T-helper 1 cell (primary cell): ENCODE data around the gene IL1RAP.
A peak's percentile ranks its signal among the peaks of the same experiment; 100 is the strongest.

Source experiments
- DNase-seq, 5 donors: peaks; one replicate each; pipeline ENCODE4 v3.0.0-alpha.2; 2012 to 2020
- total RNA-seq, 4 donors: gene quantifications; one replicate each; lab custom pipeline; 2026; lab: John Stamatoyannopoulos, UW

IL1RAP gene, protein sequence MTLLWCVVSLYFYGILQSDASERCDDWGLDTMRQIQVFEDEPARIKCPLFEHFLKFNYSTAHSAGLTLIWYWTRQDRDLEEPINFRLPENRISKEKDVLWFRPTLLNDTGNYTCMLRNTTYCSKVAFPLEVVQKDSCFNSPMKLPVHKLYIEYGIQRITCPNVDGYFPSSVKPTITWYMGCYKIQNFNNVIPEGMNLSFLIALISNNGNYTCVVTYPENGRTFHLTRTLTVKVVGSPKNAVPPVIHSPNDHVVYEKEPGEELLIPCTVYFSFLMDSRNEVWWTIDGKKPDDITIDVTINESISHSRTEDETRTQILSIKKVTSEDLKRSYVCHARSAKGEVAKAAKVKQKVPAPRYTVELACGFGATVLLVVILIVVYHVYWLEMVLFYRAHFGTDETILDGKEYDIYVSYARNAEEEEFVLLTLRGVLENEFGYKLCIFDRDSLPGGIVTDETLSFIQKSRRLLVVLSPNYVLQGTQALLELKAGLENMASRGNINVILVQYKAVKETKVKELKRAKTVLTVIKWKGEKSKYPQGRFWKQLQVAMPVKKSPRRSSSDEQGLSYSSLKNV
- 11.7 to 14.5 (median 13.1) reads per million in 4 donors for total RNA-seq

- DNase-seq = peak; percentile 71 to 97 (median 77)
These were observed at the start of gene IL1RAP for GRCh38 chr3:190513409-190514370. Gene IL1RAP (plus strand): TSS chr3:190514085. CDS start chr3:190564290, 50,205 bp downstream.

GRCh38 chr3:190467922-190468321, 46.0 kb upstream of the IL1RAP start:
- DNase-seq = no peak

DNA sequence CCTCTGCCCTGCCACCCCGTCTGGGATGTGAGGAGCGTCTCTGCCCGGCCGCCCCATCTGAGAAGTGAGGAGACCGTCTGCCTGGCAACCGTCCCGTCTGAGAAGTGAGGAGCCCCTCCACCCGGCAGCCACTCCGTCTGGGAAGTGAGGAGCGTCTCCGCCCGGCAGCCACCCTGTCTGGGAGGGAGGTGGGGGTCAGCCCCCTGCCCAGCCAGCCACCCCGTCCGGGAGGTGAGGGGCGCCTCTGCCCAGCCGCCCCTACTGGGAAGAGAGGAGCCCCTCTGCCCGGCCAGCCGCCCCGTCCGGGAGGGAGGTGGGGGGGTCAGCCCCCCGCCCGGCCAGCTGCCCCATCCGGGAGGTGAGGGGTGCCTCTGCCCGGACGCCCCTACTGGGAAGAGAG, 40.6 kb upstream of the IL1RAP start:
- peak in 1 of 5 donors; percentile 10 for DNase-seq

GRCh38 chr3:190481779-190482178, 32.1 kb upstream of the IL1RAP start:
- no peak for DNase-seq

GRCh38 chr3:190485830-190486532, 27.9 kb upstream of the IL1RAP start:
- DNase-seq = no peak

GRCh38 chr3:190486533-190486864, 27.4 kb upstream of the IL1RAP start:
- DNase-seq = no peak

GRCh38 chr3:190486908-190487607, 26.8 kb upstream of the IL1RAP start:
- no peak for DNase-seq

DNA sequence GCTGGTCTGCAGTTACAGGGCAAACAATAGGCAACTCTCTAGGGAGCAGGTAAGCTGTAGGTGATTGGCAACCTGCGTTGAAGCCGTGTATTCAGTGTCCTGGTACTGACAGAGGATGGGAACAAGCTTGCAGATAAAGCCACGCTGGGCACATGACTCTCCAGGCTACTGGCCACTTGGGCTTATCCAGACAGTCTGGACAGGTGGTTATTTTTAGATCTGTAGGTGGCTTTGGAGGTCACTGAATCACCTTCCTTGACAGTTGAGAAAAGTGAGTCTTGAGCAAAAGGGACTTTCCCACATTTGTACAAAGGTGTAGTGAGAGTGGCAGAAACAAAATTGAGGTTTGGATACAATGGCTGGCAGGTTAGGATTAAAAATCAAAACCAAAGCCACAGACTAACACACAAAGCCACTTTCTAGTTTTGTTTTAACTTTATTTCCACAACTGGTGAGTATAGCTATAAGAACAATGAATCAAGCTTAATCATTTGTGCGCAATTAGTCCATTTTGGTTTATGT, 22.3 kb upstream of the IL1RAP start:
- peak in 1 of 5 donors; percentile 29 for DNase-seq

- no peak for DNase-seq
These were observed 21.8 kb upstream of the IL1RAP start for GRCh38 chr3:190492129-190492528.

DNA sequence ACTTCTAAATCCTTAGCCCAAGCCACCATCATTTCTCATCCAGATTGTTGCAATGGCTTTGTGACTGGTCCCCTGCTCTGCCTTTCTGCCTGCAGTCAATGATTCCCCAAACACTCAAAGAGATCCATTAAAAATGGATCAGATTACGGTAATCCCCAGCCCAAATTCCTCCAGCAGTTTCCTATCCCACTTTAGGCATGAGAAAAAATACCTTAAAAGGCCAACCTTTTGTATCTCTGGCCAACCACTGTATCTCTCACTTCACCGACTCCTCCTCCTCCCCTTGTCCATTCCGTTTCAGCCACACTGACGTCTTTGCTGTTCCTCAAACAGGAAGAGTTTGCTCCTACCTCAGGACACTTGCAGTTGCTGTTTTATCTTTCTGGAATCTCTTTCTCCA, 20.9 kb upstream of the IL1RAP start:
- no peak for DNase-seq

- no peak for DNase-seq
These were observed 19.0 kb upstream of the IL1RAP start for GRCh38 chr3:190494907-190495306.

DNA sequence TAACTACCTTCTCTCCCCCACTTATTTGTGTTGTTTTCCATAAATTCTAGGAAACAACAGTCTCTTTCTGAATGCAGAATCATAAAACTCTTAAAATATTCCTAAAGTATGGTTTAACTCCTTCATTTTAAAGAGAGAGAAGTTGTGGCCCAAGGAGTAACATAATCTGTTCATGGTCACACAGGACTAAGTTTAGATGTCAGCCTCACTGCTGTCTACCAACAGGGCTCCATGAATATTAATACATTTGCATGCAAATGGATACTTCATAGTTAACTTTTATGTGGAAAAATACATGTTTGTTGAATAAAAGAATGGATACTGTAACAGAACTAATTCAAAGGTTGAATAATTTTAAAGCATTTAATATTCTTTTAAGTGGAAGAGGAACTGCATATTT, 18.5 kb upstream of the IL1RAP start:
- DNase-seq = no peak

DNA sequence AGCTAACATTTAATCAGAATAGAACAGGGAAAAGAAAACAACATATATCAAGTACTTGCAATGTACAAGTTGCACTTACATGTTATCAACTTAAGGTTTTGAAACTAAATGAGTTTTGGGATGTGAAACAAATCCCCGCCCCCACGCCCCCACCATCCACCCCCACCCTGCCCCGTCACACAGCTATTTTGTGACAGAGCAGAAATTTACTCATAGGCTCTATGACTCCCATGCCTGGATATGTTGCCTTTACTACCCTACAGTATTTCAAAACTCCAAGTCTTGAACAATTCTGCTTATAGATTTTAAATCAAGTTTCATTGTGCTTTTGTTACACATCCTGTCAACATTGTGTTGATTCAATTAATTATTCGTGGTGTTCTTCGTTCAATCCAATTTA, 18.1 kb upstream of the IL1RAP start:
- no peak for DNase-seq

- no peak for DNase-seq
These were observed 17.0 kb upstream of the IL1RAP start for GRCh38 chr3:190496859-190497258.

DNA sequence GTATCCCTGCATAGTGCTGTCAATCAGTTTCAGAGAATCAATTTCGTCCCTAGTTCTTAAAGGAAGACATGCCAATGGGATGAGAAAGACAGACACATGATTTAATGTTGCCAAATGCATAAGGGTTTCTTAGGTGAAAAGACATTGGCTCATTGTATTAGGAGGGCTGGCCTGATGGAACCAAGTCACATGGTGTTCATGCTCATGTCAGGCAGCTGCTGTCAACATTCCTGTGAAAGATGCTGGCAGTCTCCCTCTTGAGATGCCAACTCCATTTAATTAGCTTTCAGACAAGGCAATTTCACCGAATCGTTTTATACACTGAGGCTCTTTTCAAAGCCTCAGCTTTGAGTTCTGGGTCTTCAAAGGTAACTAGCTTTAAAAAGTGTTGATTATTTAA, 16.1 kb upstream of the IL1RAP start:
- no peak for DNase-seq

DNA sequence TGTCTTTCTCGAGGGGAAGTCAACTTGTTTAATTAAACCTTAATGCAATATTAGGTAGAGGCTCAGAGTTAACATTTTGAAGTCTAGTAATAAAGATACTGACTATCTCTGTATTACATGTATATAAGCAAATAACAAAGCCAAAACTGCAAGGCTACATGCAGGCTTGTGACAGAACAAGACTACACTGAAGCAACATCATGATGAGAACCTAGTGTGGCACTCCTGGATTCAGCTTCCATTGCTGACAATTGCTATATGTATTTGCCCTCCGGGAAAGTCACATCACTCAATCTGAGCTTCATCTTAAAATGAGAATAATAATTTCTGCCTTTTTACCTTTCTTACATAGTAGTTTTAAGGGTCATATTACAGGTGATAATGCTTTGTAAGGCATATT, 15.6 kb upstream of the IL1RAP start:
- no peak for DNase-seq

DNA sequence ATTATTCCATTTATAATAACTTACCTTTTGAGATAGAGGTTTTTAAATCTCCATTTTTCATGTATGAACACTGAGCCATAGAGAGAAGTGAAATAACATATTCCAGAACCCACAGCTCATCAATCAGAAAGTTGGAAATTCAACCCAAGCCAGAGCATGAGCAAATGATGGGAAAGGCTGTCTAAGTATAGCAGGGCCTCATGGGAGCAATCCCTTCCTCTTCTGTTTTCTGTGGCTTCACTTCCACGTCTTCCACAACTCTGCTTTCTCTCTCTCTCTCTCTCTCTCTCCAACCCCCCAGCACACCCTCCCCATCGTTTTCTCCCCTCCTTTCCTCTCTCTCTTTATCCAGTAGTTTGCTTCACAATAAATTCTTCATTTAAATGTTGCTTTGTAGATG, 14.8 kb upstream of the IL1RAP start:
- no peak for DNase-seq

DNA sequence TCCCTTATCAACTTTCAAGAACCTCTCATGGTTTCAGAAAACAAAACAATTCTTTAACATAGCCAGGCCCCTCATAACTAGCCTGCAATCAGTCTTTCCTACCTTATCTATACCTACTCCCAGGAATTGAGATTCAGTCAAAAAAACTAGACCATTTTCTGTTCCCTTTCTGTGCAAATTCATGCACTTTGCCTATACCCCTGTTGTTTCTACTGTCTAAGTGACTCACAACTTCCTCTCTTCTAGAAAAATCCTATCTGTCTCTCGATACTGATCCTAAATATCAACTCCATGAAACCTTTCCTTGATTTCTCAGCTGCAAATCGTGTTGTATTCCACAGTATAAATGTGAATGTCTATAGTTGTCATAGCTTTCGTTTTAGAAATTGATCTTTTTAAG, 10.9 kb upstream of the IL1RAP start:
- no peak for DNase-seq

DNA sequence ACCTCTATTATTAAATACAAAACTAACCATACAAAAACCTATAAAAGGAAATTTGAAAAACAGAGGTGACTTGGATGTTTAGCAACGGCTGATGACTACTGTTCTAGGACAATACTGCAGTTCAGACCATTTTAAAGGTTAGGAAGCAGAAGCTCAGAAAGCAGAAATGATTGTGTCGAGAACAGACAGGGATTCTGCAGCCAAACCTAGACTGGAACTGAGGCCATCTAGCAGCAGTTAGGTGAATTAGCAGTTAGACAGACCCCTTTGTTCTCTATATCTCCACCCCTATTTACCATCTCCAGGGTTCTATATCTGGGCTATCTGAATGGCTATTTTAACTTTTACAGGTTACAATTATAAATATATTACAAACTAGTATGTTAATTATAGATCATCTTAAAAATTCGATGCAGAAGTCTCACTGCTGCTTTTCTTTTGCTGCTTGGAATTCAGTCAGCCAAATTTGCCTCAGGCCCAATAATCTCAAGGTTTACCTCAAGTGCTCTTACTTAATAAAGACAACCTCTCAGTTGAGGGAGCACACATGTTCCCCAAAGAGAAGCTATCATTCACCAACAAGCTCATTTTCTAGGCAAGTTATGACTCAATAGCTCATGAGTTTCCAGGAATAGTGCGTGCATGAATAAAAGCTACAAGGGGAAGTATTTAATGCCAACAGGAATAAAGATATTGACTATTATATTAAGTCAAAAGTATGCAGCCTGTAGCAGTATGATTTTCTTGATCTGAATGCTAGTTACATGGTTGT, 9.3 kb upstream of the IL1RAP start:
- peak in 1 of 5 donors; percentile 21 for DNase-seq

- no peak for DNase-seq
These were observed 8.4 kb upstream of the IL1RAP start for GRCh38 chr3:190505381-190506003.
